ENCODE results near the gene CLEC17A. TPM values are rescaled to one million over a fixed set of nuclear protein-coding genes. Genes with fewer than 3 reads are reported as not detected.
A peak's percentile ranks its signal among the peaks of the same experiment; 100 is the strongest.

Gene CLEC17A
- total and polyA plus RNA-seq, 7 donors, result 0.03 to 0.04 TPM; not detected in 5

GRCh38 chr19:14559916-14560775, 22.7 kb upstream of the CLEC17A start:
- no peak for TF ChIP-seq CTCF (IDR thresholded peaks at IDR 0.05)
- peak overlapping the region; percentile 96 for H3K27ac ChIP-seq
- H3K4me3 ChIP-seq, result peak overlapping the region; percentile 74
- no peaks in the 10 kb centered on the region for H3K9me3 ChIP-seq
- peaks cover 0 to 9% of the 10 kb centered on the region in 2 donors for H3K36me3 ChIP-seq (ENCODE audit: insufficient read depth in 1 of 2, low read depth in 1 of 2)
- 21 to 31% (median 24%) methylated on average over 26 to 28 of the region's 28 CpGs for WGBS, 3 donors
- peak; percentile 63 to 71 (median 67) for ATAC-seq
- DNase-seq, result peak; percentile 68 to 90
- H3K4me1 ChIP-seq, result peaks cover 44% of the 10 kb centered on the region
- intact Hi-C loops (cut with DNase I), result loop anchor here in 1 of 2 donors (5.0 kb wide), 2 partner anchors 43 to 1408 kb away; partner anchors contain the start of genes DNAJB1, IER2 and STX10
- H3K27me3 ChIP-seq (ENCODE audit: insufficient read depth in 3 of 3, low read length in 2 of 3), result no peaks in the 10 kb centered on the region

- ATAC-seq (no peak), DNase-seq (no peak)
- TF ChIP-seq CTCF (IDR thresholded peaks at IDR 0.05), result no peak
- peaks cover 42% of the 10 kb centered on the region for H3K4me1 ChIP-seq
- H3K27me3 ChIP-seq (ENCODE audit: insufficient read depth in 3 of 3, low read length in 2 of 3), result no peaks in the 10 kb centered on the region
- peak overlapping the region; percentile 74 for H3K4me3 ChIP-seq
- no peaks in the 10 kb centered on the region for H3K9me3 ChIP-seq
- peak overlapping the region; percentile 96 for H3K27ac ChIP-seq
- 36 to 60% (median 41%) methylated on average over 6 of the region's 6 CpGs for WGBS, 3 donors
- H3K36me3 ChIP-seq (ENCODE audit: insufficient read depth in 1 of 2, low read depth in 1 of 2), result peaks cover 0 to 13% of the 10 kb centered on the region in 2 donors
- intact Hi-C loops (cut with DNase I), result loop anchor here in 1 of 2 donors (5.0 kb wide), 2 partner anchors 43 to 1408 kb away; partner anchors contain the start of genes DNAJB1, IER2 and STX10
These were observed 22.1 kb upstream of the CLEC17A start for GRCh38 chr19:14560776-14561108.

GRCh38 chr19:14561249-14561648, 21.6 kb upstream of the CLEC17A start:
- H3K4me3 ChIP-seq, result peak overlapping the region; percentile 74
- intact Hi-C loops (cut with DNase I), result loop anchor here in 1 of 2 donors (5.0 kb wide), 2 partner anchors 44 to 1409 kb away; partner anchors contain the start of genes DNAJB1, IER2 and STX10
- H3K27ac ChIP-seq, result peak overlapping the region; percentile 96
- 30 to 45% (median 33%) methylated on average over 8 of the region's 8 CpGs for WGBS, 3 donors
- H3K9me3 ChIP-seq, result no peaks in the 10 kb centered on the region
- ATAC-seq (no peak), DNase-seq (no peak)
- TF ChIP-seq CTCF (IDR thresholded peaks at IDR 0.05), result no peak
- H3K27me3 ChIP-seq (ENCODE audit: insufficient read depth in 3 of 3, low read length in 2 of 3), result no peaks in the 10 kb centered on the region
- peaks cover 37% of the 10 kb centered on the region for H3K4me1 ChIP-seq
- peaks cover 0 to 18% of the 10 kb centered on the region in 2 donors for H3K36me3 ChIP-seq (ENCODE audit: insufficient read depth in 1 of 2, low read depth in 1 of 2)

- no peaks in the 10 kb centered on the region for H3K9me3 ChIP-seq
- H3K4me3 ChIP-seq, result peak overlapping the region; percentile 74
- 13 to 28% (median 16%) methylated on average over 22 of the region's 22 CpGs for WGBS, 3 donors
- H3K4me1 ChIP-seq, result peaks cover 31% of the 10 kb centered on the region
- DNase-seq (peak; percentile 76 to 92), ATAC-seq (peak; percentile 45 to 60 (median 52))
- peak overlapping the region; percentile 96 for H3K27ac ChIP-seq
- no peaks in the 10 kb centered on the region for H3K27me3 ChIP-seq (ENCODE audit: insufficient read depth in 3 of 3, low read length in 2 of 3)
- H3K36me3 ChIP-seq (ENCODE audit: insufficient read depth in 1 of 2, low read depth in 1 of 2), result peaks cover 0 to 19% of the 10 kb centered on the region in 2 donors
- no peak for TF ChIP-seq CTCF (IDR thresholded peaks at IDR 0.05)
- intact Hi-C loops (cut with DNase I), result loop anchor here in 1 of 2 donors (5.0 kb wide), 2 partner anchors 45 to 1410 kb away; partner anchors contain the start of genes DNAJB1, IER2 and STX10
These were observed 21.0 kb upstream of the CLEC17A start for GRCh38 chr19:14561847-14562351.
